ENCODE data around the gene RAX.
"Not testable (repeated sequence)": the region's sequence is repeated elsewhere in the genome, so short reads cannot be mapped to it uniquely, and the experiment has no call there.

RAX gene

DNA sequence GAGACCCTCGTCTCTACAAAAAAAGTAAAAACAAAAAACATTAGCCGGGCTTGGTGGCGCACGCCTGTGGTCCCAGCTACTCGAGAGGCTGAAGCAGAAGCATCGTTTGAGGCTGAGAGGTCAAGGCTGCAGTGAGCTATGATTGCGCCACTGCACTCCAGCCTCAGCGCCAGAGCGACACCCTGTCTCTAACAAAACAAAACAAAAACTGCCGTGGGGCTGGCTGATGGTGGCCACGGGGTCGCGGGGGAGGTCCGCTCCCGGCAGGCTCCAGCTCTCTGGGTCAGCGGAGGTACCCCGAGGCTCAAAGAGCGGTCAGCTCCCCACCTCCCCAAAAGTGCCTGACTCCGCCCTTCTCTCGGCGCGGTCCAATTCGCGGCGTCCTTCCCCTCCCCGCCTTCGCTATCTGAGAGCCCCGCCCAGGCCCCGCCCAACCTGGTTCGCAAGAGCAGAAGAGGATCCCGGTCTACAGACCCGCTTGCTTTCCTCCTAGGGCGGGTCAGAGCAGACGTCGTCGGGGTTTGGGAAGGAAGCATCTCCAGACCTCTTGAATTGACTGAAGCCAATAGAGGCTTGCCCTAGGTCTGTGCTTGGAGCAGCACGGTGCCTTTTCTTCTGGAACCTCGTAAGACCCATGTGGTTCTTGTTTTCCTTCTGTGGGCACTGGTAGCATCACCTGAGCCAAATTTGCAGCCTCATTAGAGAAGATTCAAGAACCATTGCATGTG lies 7.8 kb downstream of the RAX start:
- TF ChIP-seq, protein P1, sequence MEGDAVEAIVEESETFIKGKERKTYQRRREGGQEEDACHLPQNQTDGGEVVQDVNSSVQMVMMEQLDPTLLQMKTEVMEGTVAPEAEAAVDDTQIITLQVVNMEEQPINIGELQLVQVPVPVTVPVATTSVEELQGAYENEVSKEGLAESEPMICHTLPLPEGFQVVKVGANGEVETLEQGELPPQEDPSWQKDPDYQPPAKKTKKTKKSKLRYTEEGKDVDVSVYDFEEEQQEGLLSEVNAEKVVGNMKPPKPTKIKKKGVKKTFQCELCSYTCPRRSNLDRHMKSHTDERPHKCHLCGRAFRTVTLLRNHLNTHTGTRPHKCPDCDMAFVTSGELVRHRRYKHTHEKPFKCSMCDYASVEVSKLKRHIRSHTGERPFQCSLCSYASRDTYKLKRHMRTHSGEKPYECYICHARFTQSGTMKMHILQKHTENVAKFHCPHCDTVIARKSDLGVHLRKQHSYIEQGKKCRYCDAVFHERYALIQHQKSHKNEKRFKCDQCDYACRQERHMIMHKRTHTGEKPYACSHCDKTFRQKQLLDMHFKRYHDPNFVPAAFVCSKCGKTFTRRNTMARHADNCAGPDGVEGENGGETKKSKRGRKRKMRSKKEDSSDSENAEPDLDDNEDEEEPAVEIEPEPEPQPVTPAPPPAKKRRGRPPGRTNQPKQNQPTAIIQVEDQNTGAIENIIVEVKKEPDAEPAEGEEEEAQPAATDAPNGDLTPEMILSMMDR (IDR thresholded peaks at IDR 0.05; ENCODE audit: low read depth, low read length) = no peak
- 0 out of 2 replicates have a peak overlapping the region, but pooled peaks have one; percentile 17 for H3K4me3 ChIP-seq (ENCODE audit: low read depth, low read length)

DNA sequence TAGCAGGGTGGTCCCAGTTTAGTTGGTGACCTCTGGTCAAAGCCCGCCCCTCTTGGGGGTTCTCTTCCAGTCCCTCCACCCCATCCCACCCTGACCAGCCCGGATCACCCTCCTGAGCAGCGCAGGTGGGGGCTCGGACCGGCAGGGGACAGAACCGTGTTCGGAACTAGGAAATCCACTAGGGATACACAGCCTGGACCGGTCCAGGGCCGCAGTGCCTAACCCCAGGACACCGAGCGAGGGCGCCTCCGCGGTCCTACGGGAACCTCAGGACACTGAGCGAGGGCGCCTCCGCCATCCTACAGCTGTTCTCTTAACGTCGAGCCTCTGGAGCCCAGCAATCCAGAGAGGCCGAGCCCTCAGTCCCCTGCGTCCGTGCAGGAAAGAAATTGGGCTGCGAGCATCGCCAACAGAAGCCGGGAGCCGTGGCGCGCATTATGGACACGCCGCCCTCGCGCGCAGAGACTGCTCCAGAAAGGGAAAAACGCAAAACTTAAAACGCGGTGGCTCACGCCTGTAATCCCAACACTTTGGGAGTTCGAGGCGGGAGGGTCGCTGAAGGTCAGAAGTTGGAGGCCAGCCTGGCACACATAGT lies 8.5 kb downstream of the RAX start:
- TF ChIP-seq, protein P1 (IDR thresholded peaks at IDR 0.05; ENCODE audit: low read depth, low read length) = no peak
- no peak overlapping the region for H3K4me3 ChIP-seq (ENCODE audit: low read depth, low read length)

GRCh38 chr18:59264121-59264571 lies 9.1 kb downstream of the RAX start:
- TF ChIP-seq, protein P1 (IDR thresholded peaks at IDR 0.05; ENCODE audit: low read depth, low read length) = no peak
- H3K4me3 ChIP-seq (ENCODE audit: low read depth, low read length) = no peak overlapping the region

DNA sequence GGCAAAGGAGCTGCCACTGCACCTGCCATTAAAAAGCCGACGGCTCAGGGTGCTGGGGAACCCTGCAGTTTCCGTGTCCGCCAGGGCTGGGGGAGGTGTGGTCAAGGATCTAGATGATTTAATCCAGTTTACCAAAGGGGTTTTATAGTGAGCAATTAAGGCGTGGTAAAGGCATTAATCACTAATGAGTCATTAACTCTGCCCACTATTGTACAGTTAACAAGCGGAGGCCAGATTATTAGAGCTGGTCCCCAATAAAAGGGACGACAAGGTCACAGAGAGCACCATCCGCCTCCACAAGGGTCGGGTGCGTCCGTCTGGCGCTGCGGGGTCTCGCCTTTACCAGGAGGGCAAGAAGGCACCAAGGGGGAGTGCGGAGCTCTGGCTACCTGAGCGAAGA lies 9.6 kb downstream of the RAX start:
- H3K4me3 ChIP-seq (ENCODE audit: low read depth, low read length) = no peak overlapping the region
- TF ChIP-seq, protein P1 (IDR thresholded peaks at IDR 0.05; ENCODE audit: low read depth, low read length) = no peak

GRCh38 chr18:59262243-59262642 lies 11.0 kb downstream of the RAX start:
- not testable (repeated sequence) for H3K4me3 ChIP-seq (ENCODE audit: low read depth, low read length)

GRCh38 chr18:59261842-59262241 lies 11.4 kb downstream of the RAX start:
- not testable (repeated sequence) for H3K4me3 ChIP-seq (ENCODE audit: low read depth, low read length)

- not testable (repeated sequence) for H3K4me3 ChIP-seq (ENCODE audit: low read depth, low read length)
These were observed 17.8 kb downstream of the RAX start for GRCh38 chr18:59255491-59255890.

- TF ChIP-seq, protein P1 (IDR thresholded peaks at IDR 0.05; ENCODE audit: low read depth, low read length) = peak; percentile 66
- H3K4me3 ChIP-seq (ENCODE audit: low read depth, low read length) = no peak overlapping the region
These were observed 24.0 kb downstream of the RAX start for GRCh38 chr18:59249199-59249774.
